K562 (cell line): ENCODE measurements around the gene CARMIL1. TPM values are rescaled to one million over a fixed set of nuclear protein-coding genes. Genes with fewer than 3 reads are reported as not detected.

Experiments used
- ATAC-seq: fragments of 200-7000 bp; cut with Tn5 transposase; 3 replicates; pipeline ENCODE4 v1.9.1; 2020; ENCODE audit warnings: moderate library complexity
- BruUV-seq: library from RNA; stranded (reverse); fragments of 400-500 nt; replicated peaks from 2 replicates; lab custom pipeline; 2021; lab: Mats Ljungman, UMichigan
- CTCF ChIA-PET: fragments of 300-600 bp; formaldehyde crosslinking; extraction: SDS; loops from one replicate; lab custom pipeline; 2021; ENCODE audit warnings: low intra/inter-chr PET ratio; lab: Yijun Ruan, JAX
- POLR2A ChIA-PET: fragments of 300-600, 350-650 bp; sonication (Branson Sonifier 250); formaldehyde crosslinking; extraction: SDS; loops from one replicate; lab custom pipeline; 2021; ENCODE audit warnings: antibody characterized with exemption, inconsistent platforms; lab: Yijun Ruan, JAX
- DNase-seq, 4 experiments: peaks; one replicate each; pipeline versions ENCODE4 v3.0.0 to v3.0.0-alpha.2; 2011 to 2018; ENCODE audit warnings: low spot score in 3 of 4, mixed read lengths in 3 of 4; ENCODE audit errors: extremely low read depth in 1 of 4
- FAIRE-seq: peaks from 2 replicates; lab custom pipeline; 2011; peaks lifted over from hg19 to GRCh38; lab: Jason Lieb, UNC
- H2AFZ ChIP-seq: 2 replicates; pipeline ENCODE4 v1.6.0; 2011; ENCODE audit warnings: low read depth, low read length, control low read depth, inconsistent platforms
- H3K27ac ChIP-seq: fragments of 200-600 bp; 3 replicates; pipeline ENCODE4 v1.8.0; 2011; ENCODE audit warnings: low read depth, mild to moderate bottlenecking, control low read depth, inconsistent platforms, low read length, moderate library complexity, mixed read lengths; ENCODE audit errors: extremely low read depth
- H3K27me3 ChIP-seq, 2 experiments: fragments of 300-600 bp in 1 of 2; 2 replicates in 1 of 2; 3 replicates in 1 of 2; pipeline versions ENCODE4 v1.6.0 to v1.8.0; 2011; ENCODE audit warnings: inconsistent platforms in 2 of 2, low read length in 2 of 2, mild to moderate bottlenecking in 1 of 2, mixed read lengths in 1 of 2, moderate library complexity in 1 of 2; ENCODE audit not compliant: control insufficient read depth in 2 of 2, insufficient read depth in 2 of 2
- H3K36me3 ChIP-seq: fragments of 300-600 bp; 3 replicates; pipeline ENCODE4 v1.8.0; 2011; ENCODE audit warnings: mild to moderate bottlenecking, low read length, inconsistent platforms; ENCODE audit not compliant: control insufficient read depth, insufficient read depth
- H3K4me1 ChIP-seq, 2 experiments: fragments of 200-600 bp in 1 of 2; replicated peaks in 1 of 2; 2 replicates in 1 of 2; 3 replicates in 1 of 2; pipeline versions ENCODE4 v1.5.1 to v1.8.0; 2011; ENCODE audit warnings: inconsistent platforms in 2 of 2, low read length in 2 of 2, mild to moderate bottlenecking in 1 of 2, mixed read lengths in 1 of 2, moderate library complexity in 1 of 2; ENCODE audit not compliant: control insufficient read depth in 2 of 2, insufficient read depth in 2 of 2
- H3K4me2 ChIP-seq: 2 replicates; pipeline ENCODE4 v1.6.1; 2011; ENCODE audit warnings: low read length, control low read depth, inconsistent platforms, mixed read lengths; ENCODE audit not compliant: insufficient read depth
- H3K4me3 ChIP-seq: fragments of 200-600 bp; sonication (generic), shearing (Covaris generic); 2 replicates; pipeline ENCODE4 v1.5.1; 2016; ENCODE audit warnings: control low read depth, inconsistent platforms
- H3K79me2 ChIP-seq: fragments of 200-600 bp; 3 replicates; pipeline ENCODE4 v1.8.0; 2011; ENCODE audit warnings: low read length, inconsistent platforms; ENCODE audit not compliant: control insufficient read depth, insufficient read depth
- H3K9ac ChIP-seq, 2 experiments: 2 replicates each; pipeline versions ENCODE4 v1.6.0 to v1.6.1; 2011; ENCODE audit warnings: low read depth in 2 of 2, low read length in 2 of 2, control low read depth in 1 of 2, inconsistent platforms in 1 of 2, mild to moderate bottlenecking in 1 of 2, mixed read lengths in 1 of 2; ENCODE audit not compliant: insufficient read depth in 1 of 2
- H3K9me1 ChIP-seq: one replicate; pipeline ENCODE4 v1.6.0; 2011; ENCODE audit warnings: inconsistent platforms, mild to moderate bottlenecking, low read length, moderate library complexity; ENCODE audit not compliant: control insufficient read depth, insufficient read depth
- H3K9me3 ChIP-seq: replicated peaks from 2 replicates; pipeline ENCODE4 v1.5.1; 2011; ENCODE audit warnings: low read depth, low read length, inconsistent platforms; ENCODE audit not compliant: control insufficient read depth, insufficient read depth
- H4K20me1 ChIP-seq: replicated peaks from 2 replicates; pipeline ENCODE4 v1.6.1; 2011; ENCODE audit warnings: low read length, inconsistent platforms, mixed read lengths; ENCODE audit not compliant: control insufficient read depth, insufficient read depth
- ETS1 ChIP-seq: conservative IDR thresholded peaks from 2 replicates; pipeline ENCODE4 v1.6.1; 2011; ENCODE audit warnings: low read depth, mild to moderate bottlenecking, low read length; ENCODE audit not compliant: control insufficient read depth
- KDM4B ChIP-seq, 2 experiments: fragments of 450-650 bp in 1 of 2; sonication (generic) in 1 of 2; IDR thresholded peaks; 2 replicates each; pipeline ENCODE4 v1.6.1; 2016 to 2017; ENCODE audit warnings: borderline replicate concordance in 2 of 2, antibody characterized with exemption in 1 of 2, low read depth in 1 of 2, mild to moderate bottlenecking in 1 of 2
- MYBL2 ChIP-seq, 2 experiments: fragments of 450-650 bp in 1 of 2; sonication (generic) in 1 of 2; formaldehyde crosslinking in 1 of 2; IDR thresholded peaks; 2 replicates each; pipeline versions ENCODE4 v1.6.1 to v1.8.1; 2017 to 2022; ENCODE audit warnings: borderline replicate concordance in 1 of 2, inconsistent platforms in 1 of 2, low read depth in 1 of 2, mild to moderate bottlenecking in 1 of 2, missing genetic modification reagents in 1 of 2, moderate library complexity in 1 of 2
- NKRF ChIP-seq: fragments of 450-650 bp; IDR thresholded peaks from 2 replicates; pipeline ENCODE4 v1.6.1; 2016; ENCODE audit warnings: borderline replicate concordance
- PHF8 ChIP-seq: fragments of 200-600 bp; sonication (generic); IDR thresholded peaks from 2 replicates; pipeline ENCODE4 v1.6.1; 2012; ENCODE audit warnings: mixed run types, mild to moderate bottlenecking, inconsistent platforms, low read length, moderate library complexity, borderline replicate concordance
- SMAD2 ChIP-seq: fragments of 150-350 bp; IDR thresholded peaks from 2 replicates; pipeline ENCODE4 v1.6.1; 2014; ENCODE audit warnings: low read depth, mild to moderate bottlenecking, low read length
- ZBTB2 ChIP-seq: fragments of 450-650 bp; IDR thresholded peaks from 2 replicates; pipeline ENCODE4 v1.6.1; 2016; ENCODE audit warnings: antibody characterized with exemption
- ZKSCAN1 ChIP-seq: fragments of 150-350 bp; IDR thresholded peaks from 2 replicates; pipeline ENCODE4 v1.6.1; 2016; ENCODE audit warnings: low read depth, low read length
- ZNF695 ChIP-seq: fragments of 450-650 bp; formaldehyde crosslinking; IDR thresholded peaks from 2 replicates; pipeline ENCODE4 v1.4.0; 2020; ENCODE audit warnings: mild to moderate bottlenecking, moderate library complexity
- ZNF699 ChIP-seq: fragments of 250-450 bp; sonication (Bioruptor Pico); IDR thresholded peaks from 2 replicates; pipeline ENCODE4 v1.8.0; 2021; ENCODE audit warnings: mild to moderate bottlenecking, moderate library complexity; ENCODE audit not compliant: insufficient replicate concordance
- WGBS: fragments of 100-300 bp; shearing (Covaris generic); methylation state at CpG from one replicate; pipeline ENCODE4 v1.1.6; 2016; ENCODE audit warnings: low coverage, mixed read lengths; ENCODE audit not compliant: insufficient coverage; ENCODE audit errors: missing lambda C conversion rate; 5-methylcytosine and 5-hydroxymethylcytosine counted together
- in situ Hi-C: fragments of 300-500 bp; cut with MboI; formaldehyde crosslinking; loops from 4 replicates; pipeline ENCODE4 v1.15.0; 2018; ENCODE audit warnings: inconsistent platforms, mixed read lengths
- intact Hi-C: fragments of 100-400 bp; cut with micrococcal nuclease; formaldehyde crosslinking; loops from 2 replicates; pipeline ENCODE4 v1.14.2; 2022
- polyA plus RNA-seq, 8 experiments: library from polyadenylated mRNA; depleted of rRNA in 4 of 8; stranded (reverse) in 5 of 8; unstranded in 3 of 8; fragments of >200 nt; fragmentation: Nextera tagmentation in 2 of 8; fragmentation: Illumina TruSeq in 1 of 8; extraction: Ambion mirVana in 2 of 8; extraction: Trizol in 1 of 8; gene quantifications; 2 replicates each; pipeline versions ENCODE4 v1.2.1 to v1.2.3, GENCODE V29; 2011 to 2014; ENCODE audit warnings: inconsistent platforms in 1 of 8, missing spikeins in 1 of 8
- total RNA-seq, 7 experiments: library from RNA; depleted of rRNA in 6 of 7; stranded (reverse); fragments of >200 nt in 6 of 7; fragmentation: Illumina TruSeq in 2 of 7; extraction: Trizol in 2 of 7; gene quantifications; 2 replicates each; pipeline versions ENCODE4 v1.2.1 to v1.2.3, GENCODE V29; 2011 to 2021; ENCODE audit warnings: low replicate concordance in 1 of 7
- TF ChIP-seq, protein P1 (sequence below): sonication (generic); formaldehyde crosslinking; IDR thresholded peaks from 2 replicates; pipeline ENCODE4 v1.8.0; 2022; ENCODE audit warnings: mild to moderate bottlenecking, low read depth, missing genetic modification reagents
- TF ChIP-seq, protein P2 (sequence below): IDR thresholded peaks from 2 replicates; pipeline ENCODE4 v1.6.1; 2016; ENCODE audit warnings: missing genetic modification characterization, missing compliant biosample characterization

CARMIL1 gene
- total and polyA plus RNA-seq, 9 of the 15 experiments (the other 6 are each of a cell fraction or from before 2014, with no cell fraction given): 0.04 to 0.32 (median 0.10) TPM; not detected in 1

DNA sequence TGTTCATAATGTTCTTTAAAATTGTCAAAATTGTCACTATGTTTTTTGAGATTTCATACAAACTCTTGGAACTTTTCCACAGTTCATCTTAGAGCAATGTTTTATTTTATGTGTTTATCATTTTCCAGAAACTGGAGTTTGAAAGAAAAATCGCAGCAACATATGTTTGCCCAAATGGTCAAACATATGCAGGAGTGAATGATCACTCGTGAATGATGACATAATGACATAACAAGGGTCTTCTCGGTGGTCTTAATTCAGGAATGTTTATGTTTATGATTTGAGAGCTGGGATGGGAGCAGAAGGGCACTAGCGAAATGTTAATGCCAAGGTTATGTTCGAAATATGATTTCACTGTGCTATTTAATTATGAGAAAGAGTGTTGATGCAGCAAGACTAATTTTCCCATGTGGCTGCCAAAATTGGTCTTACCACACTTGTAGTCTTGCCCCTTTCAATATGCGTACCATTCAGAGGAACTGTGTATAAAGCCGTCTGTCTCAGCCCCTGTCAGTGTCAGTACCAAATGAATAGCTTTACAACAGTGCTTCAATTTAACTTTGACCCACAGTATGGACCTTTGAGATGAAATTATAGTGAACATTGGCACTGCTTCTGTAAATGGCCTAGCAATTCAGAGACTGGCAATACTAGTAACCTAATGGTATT, 152.3 kb downstream of the CARMIL1 start:
- ATAC-seq (no peak), DNase-seq (no peak), FAIRE-seq (no peak)
- ChIA-PET POLR2A (no interaction called here), CTCF (no interaction called here)
- Histone ChIP-seq H2AFZ (no peak overlapping the region), H3K27me3 (peaks cover 0 to 3% of the 10 kb centered on the region in 2 experiments; a peak in 1 of 5 replicates), H3K79me2 (no peaks in the 10 kb centered on the region), H3K4me2 (no peak overlapping the region), H3K36me3 (no peaks in the 10 kb centered on the region), H4K20me1 (no peaks in the 10 kb centered on the region), H3K9ac (no peak overlapping the region), H3K4me3 (no peak overlapping the region), H3K27ac (no peak overlapping the region), H3K9me3 (no peaks in the 10 kb centered on the region), H3K4me1 (no peaks in the 10 kb centered on the region), H3K9me1 (no peaks in the 10 kb centered on the region)
- in situ Hi-C loops (no loop called here), intact Hi-C loops (no loop called here)
- WGBS: under 1% methylated on average over 7 of the region's 7 CpGs
- no TSS peak for BruUV-seq
- no peak for TF ChIP-seq ETS1
- no peak for TF ChIP-seq NKRF
- TF ChIP-seq KDM4B (IDR thresholded peaks at IDR 0.05; ENCODE audit: borderline replicate concordance in 2 of 2, low read depth in 1 of 2): no peak
- TF ChIP-seq ZNF699: no peak
- TF ChIP-seq ZNF695: no peak
- TF ChIP-seq ZBTB2: no peak
- TF ChIP-seq MYBL2 (IDR thresholded peaks at IDR 0.05; ENCODE audit: low read depth): no peak
- no peak for TF ChIP-seq MYBL2 (CRISPR knock-in tag; IDR thresholded peaks at IDR 0.05; ENCODE audit: borderline replicate concordance)
- TF ChIP-seq ZKSCAN1: no peak
- no peak for TF ChIP-seq SMAD2
- TF ChIP-seq, protein P1, sequence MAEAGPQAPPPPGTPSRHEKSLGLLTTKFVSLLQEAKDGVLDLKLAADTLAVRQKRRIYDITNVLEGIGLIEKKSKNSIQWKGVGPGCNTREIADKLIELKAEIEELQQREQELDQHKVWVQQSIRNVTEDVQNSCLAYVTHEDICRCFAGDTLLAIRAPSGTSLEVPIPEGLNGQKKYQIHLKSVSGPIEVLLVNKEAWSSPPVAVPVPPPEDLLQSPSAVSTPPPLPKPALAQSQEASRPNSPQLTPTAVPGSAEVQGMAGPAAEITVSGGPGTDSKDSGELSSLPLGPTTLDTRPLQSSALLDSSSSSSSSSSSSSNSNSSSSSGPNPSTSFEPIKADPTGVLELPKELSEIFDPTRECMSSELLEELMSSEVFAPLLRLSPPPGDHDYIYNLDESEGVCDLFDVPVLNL: no peak
- no peak for TF ChIP-seq PHF8
- TF ChIP-seq, protein P2, sequence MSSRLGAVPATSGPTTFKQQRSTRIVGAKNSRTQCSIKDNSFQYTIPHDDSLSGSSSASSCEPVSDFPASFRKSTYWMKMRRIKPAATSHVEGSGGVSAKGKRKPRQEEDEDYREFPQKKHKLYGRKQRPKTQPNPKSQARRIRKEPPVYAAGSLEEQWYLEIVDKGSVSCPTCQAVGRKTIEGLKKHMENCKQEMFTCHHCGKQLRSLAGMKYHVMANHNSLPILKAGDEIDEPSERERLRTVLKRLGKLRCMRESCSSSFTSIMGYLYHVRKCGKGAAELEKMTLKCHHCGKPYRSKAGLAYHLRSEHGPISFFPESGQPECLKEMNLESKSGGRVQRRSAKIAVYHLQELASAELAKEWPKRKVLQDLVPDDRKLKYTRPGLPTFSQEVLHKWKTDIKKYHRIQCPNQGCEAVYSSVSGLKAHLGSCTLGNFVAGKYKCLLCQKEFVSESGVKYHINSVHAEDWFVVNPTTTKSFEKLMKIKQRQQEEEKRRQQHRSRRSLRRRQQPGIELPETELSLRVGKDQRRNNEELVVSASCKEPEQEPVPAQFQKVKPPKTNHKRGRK (tag): no peak
